Cortex of kidney (tissue), 1 donor: ENCODE data around the gene APCDD1.
"Not testable (repeated sequence)": the region's sequence is repeated elsewhere in the genome, so short reads cannot be mapped to it uniquely, and the experiment has no call there.

Experiments used
- DNase-seq: peaks from one replicate; lab custom pipeline; 2025; lab: John Stamatoyannopoulos, UW

The APCDD1 gene

DNA sequence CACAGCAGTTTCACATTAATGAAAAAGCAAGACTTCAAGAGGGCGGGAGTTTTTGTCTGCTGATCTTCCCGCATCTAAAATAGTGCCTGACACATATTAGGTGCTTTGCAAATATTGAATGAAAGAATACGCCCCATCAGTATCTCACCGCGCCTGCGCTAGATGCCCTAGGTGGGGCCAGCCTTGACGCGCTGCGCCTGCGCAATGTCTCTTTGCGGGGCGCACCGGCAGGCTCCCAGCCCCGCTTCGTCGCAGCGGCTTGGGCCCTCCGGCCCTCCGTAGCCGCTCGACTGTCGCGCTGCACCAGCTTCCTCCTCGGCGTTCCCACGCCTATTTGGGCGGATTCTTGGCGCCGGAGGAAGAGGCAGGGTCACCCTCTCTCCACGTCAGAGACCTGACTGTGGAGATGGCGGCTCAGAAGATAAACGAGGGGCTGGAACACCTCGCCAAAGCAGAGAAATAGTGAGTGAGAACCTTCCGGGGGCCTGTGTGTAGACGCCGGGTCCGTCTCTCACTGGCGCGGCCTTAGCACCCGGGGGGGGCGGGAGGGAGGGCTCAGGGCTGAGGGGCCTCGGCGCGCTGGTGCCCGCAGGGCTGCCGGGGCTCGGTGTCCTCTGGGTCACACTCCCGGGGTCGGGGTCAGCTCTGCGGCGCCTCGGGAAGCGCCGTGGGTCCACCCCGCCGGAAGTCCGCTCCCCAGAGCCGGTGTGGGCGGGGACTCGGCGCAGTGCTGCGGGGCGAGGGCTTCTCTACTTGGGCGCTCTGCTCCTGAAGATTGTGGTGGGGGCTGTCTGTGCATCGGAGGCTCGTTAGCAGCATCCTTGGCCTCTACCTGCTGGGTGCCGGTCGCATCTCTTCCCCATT is 71.5 kb downstream of the APCDD1 start, which contains the start of gene NAPG:
Gene NAPG, plus strand, starts transcription at position 331 of the 864 bp plus-strand sequence. Its CDS starts 76 bp downstream, at position 407.
- peak; percentile 58 for DNase-seq

- DNase-seq: no peak
Observed at GRCh38 chr18:10526561-10526949, 72.1 kb downstream of the APCDD1 start.

GRCh38 chr18:10528439-10528838 is 74.0 kb downstream of the APCDD1 start:
- no peak for DNase-seq

GRCh38 chr18:10530002-10530401 is 75.6 kb downstream of the APCDD1 start:
- DNase-seq: no peak

DNA sequence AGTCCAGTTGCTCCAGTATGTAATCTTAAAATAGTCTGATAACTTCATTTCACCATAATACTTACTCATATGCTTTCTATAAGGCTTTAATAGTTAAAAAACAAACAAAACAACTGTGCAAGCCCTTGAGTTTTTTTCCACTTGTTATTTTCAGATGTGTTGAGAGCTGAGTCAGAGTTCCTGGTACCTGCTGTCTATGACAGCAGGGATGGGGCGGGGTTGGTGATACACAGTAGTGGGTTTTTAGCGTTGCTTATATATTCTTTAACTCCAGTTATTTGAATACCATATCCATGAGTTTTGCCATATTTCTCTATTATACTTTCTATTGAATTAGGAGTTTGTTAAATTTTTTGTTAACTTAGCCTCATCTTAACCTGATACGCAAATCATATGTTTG is 76.4 kb downstream of the APCDD1 start:
- no peak for DNase-seq

GRCh38 chr18:10533111-10533510 is 78.7 kb downstream of the APCDD1 start:
- DNase-seq: no peak

- DNase-seq: no peak
Observed at GRCh38 chr18:10536280-10536679, 81.8 kb downstream of the APCDD1 start.

GRCh38 chr18:10537765-10538164 is 83.3 kb downstream of the APCDD1 start:
- DNase-seq: no peak

DNA sequence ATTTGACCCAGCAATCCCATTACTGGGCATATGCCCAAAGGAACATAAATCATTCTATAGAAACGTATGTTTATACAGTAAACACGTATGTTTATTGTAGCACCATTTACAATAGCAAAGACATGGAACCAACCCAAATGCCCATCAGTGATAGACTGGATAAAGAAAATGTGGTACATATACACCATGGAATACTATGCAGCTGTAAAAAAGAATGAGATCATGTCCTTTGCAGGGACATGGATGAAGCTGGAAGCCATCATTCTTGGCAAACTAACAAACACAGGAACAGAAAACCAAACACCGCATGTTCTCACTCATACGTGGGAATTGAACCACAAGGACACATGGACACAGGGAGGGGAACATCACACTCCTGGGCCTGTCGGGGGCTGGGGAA is 84.7 kb downstream of the APCDD1 start:
- DNase-seq: not testable (repeated sequence)
